Measurements from ENCODE around the gene UQCRC2.

GRCh38 chr16:21971856-21972255, 18.7 kb downstream of the UQCRC2 start:
- no peak for TF ChIP-seq EZH2phosphoT487 (IDR thresholded peaks at IDR 0.05; ENCODE audit: low read length)
- no peak for TF ChIP-seq CTCF (IDR thresholded peaks at IDR 0.05; ENCODE audit: low read length)
